ENCODE data around the gene VPREB3. TPM values are rescaled to one million over a fixed set of nuclear protein-coding genes. Genes with fewer than 3 reads are reported as not detected.

Gene VPREB3
- total and polyA plus RNA-seq, 2 donors (not counting 1 experiment from before 2014, with no cell fraction given) = 92.7 to 461 TPM

DNA sequence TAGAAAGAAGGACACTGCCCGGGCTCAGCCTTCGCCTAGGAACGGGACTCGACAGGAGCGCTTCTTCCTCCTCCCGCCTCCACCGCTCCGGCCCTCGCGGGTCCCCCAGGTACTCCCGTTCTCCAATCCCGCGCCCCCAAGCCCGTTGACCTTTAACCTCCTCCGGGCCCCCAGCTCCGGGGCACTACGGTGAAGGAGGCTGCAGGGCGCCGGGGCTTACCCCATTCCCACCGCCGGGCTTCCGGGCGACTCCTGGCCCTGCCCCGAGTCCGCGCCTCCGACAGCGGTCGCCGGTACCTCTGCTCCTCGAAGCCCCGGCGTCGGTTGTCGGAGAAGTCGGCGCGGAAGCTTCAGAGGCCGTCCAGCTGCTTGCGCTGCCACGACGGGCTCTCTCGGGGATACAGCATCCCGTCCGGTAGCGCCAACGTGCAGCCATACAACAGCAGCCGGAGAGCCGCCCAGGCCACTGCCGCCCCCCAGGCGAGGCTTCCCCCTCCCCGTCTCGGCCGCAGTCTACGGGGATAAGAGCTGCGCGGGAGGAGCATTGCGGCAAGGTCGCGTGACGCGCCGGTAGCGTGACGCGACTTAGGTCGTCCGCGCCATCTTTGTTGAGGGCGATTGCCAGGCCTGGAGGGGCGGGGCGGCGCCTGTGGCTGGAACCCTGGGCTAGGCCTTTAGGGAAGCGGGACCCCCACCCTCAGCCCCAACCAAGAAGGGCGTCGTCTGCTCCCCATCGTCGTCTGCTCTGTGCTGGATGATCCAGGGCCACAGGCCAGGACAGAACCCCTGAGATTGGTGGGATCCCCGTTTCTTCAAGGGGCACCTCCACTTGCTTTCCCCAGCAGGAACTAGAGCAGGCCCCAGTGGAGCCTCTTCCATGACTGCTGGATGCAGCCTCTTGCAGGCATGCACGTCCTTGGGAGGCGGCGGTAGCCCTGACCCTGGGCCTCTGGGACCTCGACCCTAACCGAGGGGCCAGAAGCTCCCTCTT is 37.1 kb downstream of the VPREB3 start:
- Histone ChIP-seq H3K9ac (ENCODE audit: low read length) (peak overlapping the region; percentile 88), H3K4me3 (ENCODE audit: control extremely low read depth in 1 of 5, extremely low read depth in 1 of 5, insufficient read depth in 1 of 5, low read depth in 2 of 5, low read length in 4 of 5) (peak overlapping the region in 4 of 5 experiments; percentile 82 to 88 (median 88)), H3K27ac (ENCODE audit: low read length in 2 of 2) (peak overlapping the region; percentile 61 to 84), H3K9me3 (ENCODE audit: control extremely low read depth in 1 of 3, control insufficient read depth in 2 of 3, insufficient read depth in 1 of 3, low read length in 2 of 3) (no peaks in the 10 kb centered on the region), H2AFZ (ENCODE audit: insufficient read depth, low read depth, low read length, poor library complexity, severe bottlenecking) (peak overlapping the region; percentile 98), H3K27me3 (replicated peaks in 1 of 4; ENCODE audit: control extremely low read depth in 1 of 4, control insufficient read depth in 3 of 4, insufficient read depth in 4 of 4, low read length in 3 of 4) (no peaks in the 10 kb centered on the region), H3K36me3 (replicated peaks in 1 of 2; ENCODE audit: control extremely low read depth in 1 of 2, control insufficient read depth in 1 of 2, extremely low read depth in 1 of 2, insufficient read depth in 2 of 2, low read length in 1 of 2) (peaks cover 0 to 23% of the 10 kb centered on the region in 2 experiments), H3K79me2 (ENCODE audit: control insufficient read depth, insufficient read depth, low read length) (peaks cover 34% of the 10 kb centered on the region), H4K20me1 (ENCODE audit: control insufficient read depth, insufficient read depth, low read length, poor library complexity, severe bottlenecking) (no peaks in the 10 kb centered on the region), H3K4me1 (ENCODE audit: control insufficient read depth in 2 of 2, insufficient read depth in 2 of 2, low read length in 2 of 2) (peaks cover 13 to 19% of the 10 kb centered on the region in 2 donors), H3K4me2 (replicated peaks; ENCODE audit: low read depth, low read length, poor library complexity, severe bottlenecking) (peak overlapping the region; percentile 98)
- Mint-ChIP-seq H3K4me1 (peaks cover 20% of the 10 kb centered on the region), H3K9me3 (ENCODE audit: insufficient read depth) (no peaks in the 10 kb centered on the region), H3K27me3 (no peaks in the 10 kb centered on the region), H3K4me3 (peak overlapping the region; percentile 89), H3K27ac (peak overlapping the region; percentile 89)
- ATAC-seq (ENCODE audit: low read depth) (peak; percentile 95), DNase-seq (peak; percentile 89)
- intact Hi-C loops (cut with micrococcal nuclease) = loop anchor here (1.0 to 5.0 kb wide), 6 partner anchors 21 to 177 kb away; partner anchors contain the start of genes MIF and SLC2A11
- CTCF ChIA-PET = interaction anchor here (0.5 to 3.3 kb wide), 8 partner anchors 18 to 141 kb away, joined by 3 to 13 read pairs (median 4); partner anchors contain the start of genes CHCHD10, MMP11, SLC2A11 and ZNF70
- 6% methylated on average over 84 of the region's 84 CpGs for WGBS (ENCODE audit: insufficient coverage)
- TF ChIP-seq, protein P1, sequence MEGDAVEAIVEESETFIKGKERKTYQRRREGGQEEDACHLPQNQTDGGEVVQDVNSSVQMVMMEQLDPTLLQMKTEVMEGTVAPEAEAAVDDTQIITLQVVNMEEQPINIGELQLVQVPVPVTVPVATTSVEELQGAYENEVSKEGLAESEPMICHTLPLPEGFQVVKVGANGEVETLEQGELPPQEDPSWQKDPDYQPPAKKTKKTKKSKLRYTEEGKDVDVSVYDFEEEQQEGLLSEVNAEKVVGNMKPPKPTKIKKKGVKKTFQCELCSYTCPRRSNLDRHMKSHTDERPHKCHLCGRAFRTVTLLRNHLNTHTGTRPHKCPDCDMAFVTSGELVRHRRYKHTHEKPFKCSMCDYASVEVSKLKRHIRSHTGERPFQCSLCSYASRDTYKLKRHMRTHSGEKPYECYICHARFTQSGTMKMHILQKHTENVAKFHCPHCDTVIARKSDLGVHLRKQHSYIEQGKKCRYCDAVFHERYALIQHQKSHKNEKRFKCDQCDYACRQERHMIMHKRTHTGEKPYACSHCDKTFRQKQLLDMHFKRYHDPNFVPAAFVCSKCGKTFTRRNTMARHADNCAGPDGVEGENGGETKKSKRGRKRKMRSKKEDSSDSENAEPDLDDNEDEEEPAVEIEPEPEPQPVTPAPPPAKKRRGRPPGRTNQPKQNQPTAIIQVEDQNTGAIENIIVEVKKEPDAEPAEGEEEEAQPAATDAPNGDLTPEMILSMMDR (IDR thresholded peaks at IDR 0.05) = no peak
- POLR2A ChIA-PET = interaction anchor here (0.6 to 2.4 kb wide), 10 partner anchors 14 to 197 kb away, joined by 3 to 17 read pairs (median 4); partner anchors contain the start of genes SLC2A11 and ZNF70

Measured in B cell (primary cell).